Measurements from ENCODE around the gene CCN2. TPM values are rescaled to one million over a fixed set of nuclear protein-coding genes. Genes with fewer than 3 reads are reported as not detected.
"Not testable (repeated sequence)": the region's sequence is repeated elsewhere in the genome, so short reads cannot be mapped to it uniquely, and the experiment has no call there.

The CCN2 gene
- total and polyA plus RNA-seq, 12 donors: 6.9 to 164 (median 65.8) TPM

GRCh38 chr6:131910219-131910589 lies 41.0 kb downstream of the CCN2 start:
- intact Hi-C loops (cut with DNase I): loop anchor here (5.0 to 10.0 kb wide), 2 partner anchors 128 to 135 kb away; no protein-coding TSS in a partner anchor
- DNase-seq: no peak
- TF ChIP-seq POLR2A (IDR thresholded peaks at IDR 0.05) (no peak), CTCF (IDR thresholded peaks at IDR 0.05) (no peak)
- Histone ChIP-seq H3K27me3 (no peaks in the 10 kb centered on the region), H3K36me3 (replicated peaks in 1 of 2) (no peaks in the 10 kb centered on the region), H3K4me3 (no peak overlapping the region), H3K4me1 (replicated peaks in 1 of 2) (no peaks in the 10 kb centered on the region), H3K27ac (no peak overlapping the region), H3K9me3 (replicated peaks in 1 of 3) (no peaks in the 10 kb centered on the region)
- WGBS, 4 donors: 87 to 93% (median 92%) methylated on average over 1 of the region's 1 CpG

- H3K9me3 ChIP-seq (replicated peaks in 1 of 3): no peaks in the 10 kb centered on the region
- H3K4me3 ChIP-seq: no peak overlapping the region
- peak; percentile 56 to 92 (median 81) for DNase-seq
Observed at GRCh38 chr6:131909408-131910218, 41.6 kb downstream of the CCN2 start.

GRCh38 chr6:131908787-131909186 lies 42.4 kb downstream of the CCN2 start:
- H3K4me1 ChIP-seq (replicated peaks in 1 of 2); DNase-seq; H3K36me3 ChIP-seq (replicated peaks in 1 of 2); H3K27me3 ChIP-seq; H3K27ac ChIP-seq; H3K9me3 ChIP-seq (replicated peaks in 1 of 3); H3K4me3 ChIP-seq: not testable (repeated sequence)
- WGBS, 4 donors: 56 to 83% (median 70%) methylated on average over 3 of the region's 3 CpGs
- intact Hi-C loops (cut with DNase I): loop anchor here in 1 of 2 donors (5.0 kb wide), 1 partner anchor 211 kb away; no protein-coding TSS in a partner anchor

More at GRCh38 chr6:131909408-131910218, 41.6 kb downstream of the CCN2 start:
- no peaks in the 10 kb centered on the region for H3K4me1 ChIP-seq (replicated peaks in 1 of 2)
- no peaks in the 10 kb centered on the region for H3K36me3 ChIP-seq (replicated peaks in 1 of 2)
- no peaks in the 10 kb centered on the region for H3K27me3 ChIP-seq
- TF ChIP-seq POLR2A (IDR thresholded peaks at IDR 0.05) (no peak), CTCF (IDR thresholded peaks at IDR 0.05) (peak; percentile 72 to 92 (median 82))
- WGBS, 4 donors: 54 to 59% (median 57%) methylated on average over 4 of the region's 4 CpGs
- no peak overlapping the region for H3K27ac ChIP-seq
- intact Hi-C loops (cut with DNase I): loop anchor here (5.0 to 10.0 kb wide), 3 partner anchors 127 to 212 kb away; no protein-coding TSS in a partner anchor

- H3K4me3 ChIP-seq; DNase-seq; H3K9me3 ChIP-seq (replicated peaks in 1 of 3); intact Hi-C loops (cut with DNase I); H3K36me3 ChIP-seq (replicated peaks in 1 of 2); H3K4me1 ChIP-seq (replicated peaks in 1 of 2); H3K27me3 ChIP-seq; H3K27ac ChIP-seq: not testable (repeated sequence)
- 90 to 95% (median 93%) methylated on average over 7 to 11 of the region's 12 CpGs for WGBS, 4 donors
Observed at GRCh38 chr6:131903734-131904133, 47.4 kb downstream of the CCN2 start.

- H3K4me3 ChIP-seq; H3K27ac ChIP-seq; H3K9me3 ChIP-seq (replicated peaks in 1 of 3); H3K4me1 ChIP-seq (replicated peaks in 1 of 2); DNase-seq; H3K27me3 ChIP-seq; H3K36me3 ChIP-seq (replicated peaks in 1 of 2); intact Hi-C loops (cut with DNase I): not testable (repeated sequence)
- WGBS, 4 donors: 80 to 87% (median 82%) methylated on average over 5 of the region's 5 CpGs
Observed at GRCh38 chr6:131901326-131901873, 49.8 kb downstream of the CCN2 start.

Measured in adrenal gland (tissue), 12 donors.